HepG2 (cell line): ENCODE results near the gene FMNL2.

ENCODE experiments used
- CTCF ChIP-seq: sonication (generic); formaldehyde crosslinking; IDR thresholded peaks from 2 replicates; pipeline ENCODE4 v1.5.0; 2020; ENCODE audit warnings: mild to moderate bottlenecking, missing genetic modification reagents, moderate library complexity
- POLR2A ChIP-seq, 2 experiments: IDR thresholded peaks; 2 replicates each; pipeline ENCODE4 v1.6.1; 2011; ENCODE audit warnings: low read depth in 2 of 2, low read length in 2 of 2, mild to moderate bottlenecking in 1 of 2, moderate library complexity in 1 of 2; ENCODE audit not compliant: insufficient read depth in 1 of 2
- SUZ12 ChIP-seq: fragments of 150-350 bp; IDR thresholded peaks from 2 replicates; pipeline ENCODE4 v1.6.1; 2014; ENCODE audit warnings: low read depth, low read length
- ZBTB33 ChIP-seq: sonication (generic); formaldehyde crosslinking; IDR thresholded peaks from 2 replicates; pipeline ENCODE4 v1.4.0; 2020; ENCODE audit warnings: missing genetic modification reagents
- ZNF12 ChIP-seq: sonication (generic); formaldehyde crosslinking; IDR thresholded peaks from 2 replicates; pipeline ENCODE4 v1.5.0; 2020; ENCODE audit warnings: missing genetic modification reagents

GRCh38 chr2:152334701-152335015 lies 316 bp upstream of the FMNL2 start:
- TF ChIP-seq SUZ12 = no peak
- TF ChIP-seq CTCF (CRISPR knock-in tag) = no peak
- TF ChIP-seq POLR2A (IDR thresholded peaks at IDR 0.05; ENCODE audit: insufficient read depth in 1 of 2, low read depth in 2 of 2, low read length in 2 of 2) = no peak
- no peak for TF ChIP-seq ZNF12 (CRISPR knock-in tag)
- TF ChIP-seq ZBTB33 (CRISPR knock-in tag) = no peak
